K562 (cell line): ENCODE results near the gene CLEC3A.

Experiments used
- CREBBP ChIP-seq: IDR thresholded peaks from one replicate; pipeline ENCODE4 v1.6.1; 2012; ENCODE audit warnings: low read depth, mild to moderate bottlenecking, control low read depth, inconsistent platforms, low read length
- PTRF ChIP-seq: fragments of 450-650 bp; IDR thresholded peaks from 2 replicates; pipeline ENCODE4 v1.6.1; 2016; ENCODE audit warnings: mild to moderate bottlenecking, missing genetic modification characterization, missing compliant biosample characterization
- RBBP5 ChIP-seq: fragments of 200-600 bp; sonication (generic); IDR thresholded peaks from 2 replicates; pipeline ENCODE4 v1.6.1; 2012; ENCODE audit warnings: borderline replicate concordance, mild to moderate bottlenecking, low read length, control low read depth, inconsistent platforms; ENCODE audit not compliant: insufficient read depth, poor library complexity, severe bottlenecking
- TF ChIP-seq, protein P1 (sequence below): sonication (generic); formaldehyde crosslinking; IDR thresholded peaks from 2 replicates; pipeline ENCODE4 v1.8.0; 2023; ENCODE audit warnings: missing genetic modification reagents, mild to moderate bottlenecking, borderline replicate concordance

DNA sequence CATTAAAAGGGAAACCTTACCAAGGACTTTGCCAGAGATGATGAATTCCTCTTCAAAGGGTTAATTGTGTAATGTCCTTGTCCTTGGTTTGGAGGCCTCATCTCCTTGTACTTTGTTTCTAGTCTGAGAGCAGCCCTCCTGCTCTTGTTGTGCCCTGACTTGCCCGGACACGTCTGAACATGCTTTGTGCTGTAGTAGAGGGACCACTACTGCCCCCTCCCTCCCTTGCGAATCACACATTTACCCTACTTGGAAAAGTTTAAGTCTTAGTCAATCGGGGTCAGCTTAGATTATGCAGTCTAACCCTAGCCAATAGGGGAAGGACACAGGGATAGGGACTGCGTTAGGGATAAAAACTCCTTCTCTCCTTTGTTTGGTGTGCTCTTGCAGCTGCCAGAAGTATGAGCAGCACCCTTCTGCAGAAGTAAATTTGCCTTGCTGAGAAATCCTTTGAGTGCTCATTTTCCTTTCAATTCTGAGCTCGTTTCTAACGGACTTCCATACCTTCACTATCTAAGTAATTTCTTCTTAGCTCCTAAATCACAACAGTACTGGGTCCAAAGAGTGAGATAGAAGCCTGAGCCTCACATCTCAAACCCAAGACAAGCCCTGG lies 26.4 kb upstream of the CLEC3A start:
- no peak for TF ChIP-seq CREBBP
- TF ChIP-seq PTRF (tag) = no peak
- TF ChIP-seq RBBP5 = no peak
- TF ChIP-seq, protein P1, sequence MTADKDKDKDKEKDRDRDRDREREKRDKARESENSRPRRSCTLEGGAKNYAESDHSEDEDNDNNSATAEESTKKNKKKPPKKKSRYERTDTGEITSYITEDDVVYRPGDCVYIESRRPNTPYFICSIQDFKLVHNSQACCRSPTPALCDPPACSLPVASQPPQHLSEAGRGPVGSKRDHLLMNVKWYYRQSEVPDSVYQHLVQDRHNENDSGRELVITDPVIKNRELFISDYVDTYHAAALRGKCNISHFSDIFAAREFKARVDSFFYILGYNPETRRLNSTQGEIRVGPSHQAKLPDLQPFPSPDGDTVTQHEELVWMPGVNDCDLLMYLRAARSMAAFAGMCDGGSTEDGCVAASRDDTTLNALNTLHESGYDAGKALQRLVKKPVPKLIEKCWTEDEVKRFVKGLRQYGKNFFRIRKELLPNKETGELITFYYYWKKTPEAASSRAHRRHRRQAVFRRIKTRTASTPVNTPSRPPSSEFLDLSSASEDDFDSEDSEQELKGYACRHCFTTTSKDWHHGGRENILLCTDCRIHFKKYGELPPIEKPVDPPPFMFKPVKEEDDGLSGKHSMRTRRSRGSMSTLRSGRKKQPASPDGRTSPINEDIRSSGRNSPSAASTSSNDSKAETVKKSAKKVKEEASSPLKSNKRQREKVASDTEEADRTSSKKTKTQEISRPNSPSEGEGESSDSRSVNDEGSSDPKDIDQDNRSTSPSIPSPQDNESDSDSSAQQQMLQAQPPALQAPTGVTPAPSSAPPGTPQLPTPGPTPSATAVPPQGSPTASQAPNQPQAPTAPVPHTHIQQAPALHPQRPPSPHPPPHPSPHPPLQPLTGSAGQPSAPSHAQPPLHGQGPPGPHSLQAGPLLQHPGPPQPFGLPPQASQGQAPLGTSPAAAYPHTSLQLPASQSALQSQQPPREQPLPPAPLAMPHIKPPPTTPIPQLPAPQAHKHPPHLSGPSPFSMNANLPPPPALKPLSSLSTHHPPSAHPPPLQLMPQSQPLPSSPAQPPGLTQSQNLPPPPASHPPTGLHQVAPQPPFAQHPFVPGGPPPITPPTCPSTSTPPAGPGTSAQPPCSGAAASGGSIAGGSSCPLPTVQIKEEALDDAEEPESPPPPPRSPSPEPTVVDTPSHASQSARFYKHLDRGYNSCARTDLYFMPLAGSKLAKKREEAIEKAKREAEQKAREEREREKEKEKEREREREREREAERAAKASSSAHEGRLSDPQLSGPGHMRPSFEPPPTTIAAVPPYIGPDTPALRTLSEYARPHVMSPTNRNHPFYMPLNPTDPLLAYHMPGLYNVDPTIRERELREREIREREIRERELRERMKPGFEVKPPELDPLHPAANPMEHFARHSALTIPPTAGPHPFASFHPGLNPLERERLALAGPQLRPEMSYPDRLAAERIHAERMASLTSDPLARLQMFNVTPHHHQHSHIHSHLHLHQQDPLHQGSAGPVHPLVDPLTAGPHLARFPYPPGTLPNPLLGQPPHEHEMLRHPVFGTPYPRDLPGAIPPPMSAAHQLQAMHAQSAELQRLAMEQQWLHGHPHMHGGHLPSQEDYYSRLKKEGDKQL (CRISPR knock-in tag) = no peak
